Activated CD4-positive, alpha-beta T cell treated with anti-CD3 and anti-CD28 coated beads, Interleukin-2, amount 50 U/mL, for 16 hours (primary cell): Measurements from ENCODE around the gene SMIM12.
"Not testable (repeated sequence)": the region's sequence is repeated elsewhere in the genome, so short reads cannot be mapped to it uniquely, and the experiment has no call there.

Source experiments
- DNase-seq: peaks from one replicate; pipeline ENCODE4 v3.0.0-alpha.2; 2020

Gene SMIM12

GRCh38 chr1:34842073-34842472 is 17.5 kb downstream of the SMIM12 start:
- no peak for DNase-seq

GRCh38 chr1:34840426-34840825 is 19.1 kb downstream of the SMIM12 start:
- no peak for DNase-seq

- no peak for DNase-seq
Observed at GRCh38 chr1:34839526-34840305, 19.8 kb downstream of the SMIM12 start.

GRCh38 chr1:34833711-34834110 is 25.8 kb downstream of the SMIM12 start:
- no peak for DNase-seq

GRCh38 chr1:34831721-34832246 is 27.8 kb downstream of the SMIM12 start:
- DNase-seq: no peak

- DNase-seq: no peak
Observed at GRCh38 chr1:34829250-34829649, 30.3 kb downstream of the SMIM12 start.

- no peak for DNase-seq
Observed at GRCh38 chr1:34828611-34829010, 30.9 kb downstream of the SMIM12 start.

- no peak for DNase-seq
Observed at GRCh38 chr1:34827341-34827941, 32.1 kb downstream of the SMIM12 start.

GRCh38 chr1:34825455-34826091 is 34.0 kb downstream of the SMIM12 start:
- no peak for DNase-seq

GRCh38 chr1:34824817-34825454 is 34.6 kb downstream of the SMIM12 start:
- DNase-seq: no peak

- no peak for DNase-seq
Observed at GRCh38 chr1:34822202-34822601, 37.3 kb downstream of the SMIM12 start.

- not testable (repeated sequence) for DNase-seq
Observed at GRCh38 chr1:34818862-34819261, 40.7 kb downstream of the SMIM12 start.

- DNase-seq: no peak
Observed at GRCh38 chr1:34816778-34817177, 42.8 kb downstream of the SMIM12 start.

GRCh38 chr1:34816332-34816731 is 43.2 kb downstream of the SMIM12 start:
- DNase-seq: no peak

GRCh38 chr1:34810781-34811180 is 48.8 kb downstream of the SMIM12 start:
- DNase-seq: not testable (repeated sequence)

- DNase-seq: no peak
Observed at GRCh38 chr1:34808051-34808810, 51.3 kb downstream of the SMIM12 start.

GRCh38 chr1:34806396-34806795 is 53.2 kb downstream of the SMIM12 start:
- DNase-seq: no peak

- DNase-seq: no peak
Observed at GRCh38 chr1:34803770-34804169, 55.8 kb downstream of the SMIM12 start.
